Measurements from ENCODE around the gene IPO8.
"Not testable (repeated sequence)": the region's sequence is repeated elsewhere in the genome, so short reads cannot be mapped to it uniquely, and the experiment has no call there.

The IPO8 gene

GRCh38 chr12:30624009-30624408 lies 71.7 kb downstream of the IPO8 start:
- Histone ChIP-seq H3K27me3 (no peaks in the 10 kb centered on the region), H3K4me3 (ENCODE audit: low read depth, low read length) (no peak overlapping the region), H3K36me3 (no peaks in the 10 kb centered on the region; the same call in none of the 2 replicates), H3K4me1 (no peaks in the 10 kb centered on the region), H3K9me3 (no peaks in the 10 kb centered on the region)
- no peak for DNase-seq
- no peak for TF ChIP-seq CTCF (IDR thresholded peaks at IDR 0.05; ENCODE audit: low read depth, low read length)

GRCh38 chr12:30622509-30622908 lies 73.2 kb downstream of the IPO8 start:
- no peaks in the 10 kb centered on the region for H3K4me1 ChIP-seq
- H3K4me3 ChIP-seq (ENCODE audit: low read depth, low read length) = no peak overlapping the region
- H3K9me3 ChIP-seq = no peaks in the 10 kb centered on the region
- no peaks in the 10 kb centered on the region for H3K27me3 ChIP-seq
- no peaks in the 10 kb centered on the region; the same call in 1 of the 2 replicates for H3K36me3 ChIP-seq
- no peak for DNase-seq
- no peak for TF ChIP-seq CTCF (IDR thresholded peaks at IDR 0.05; ENCODE audit: low read depth, low read length)

- H3K9me3 ChIP-seq, H3K4me1 ChIP-seq: not testable (repeated sequence)
Observed at GRCh38 chr12:30621663-30622241, 73.9 kb downstream of the IPO8 start.

GRCh38 chr12:30617346-30618016 lies 78.2 kb downstream of the IPO8 start:
- H3K4me3 ChIP-seq (ENCODE audit: low read depth, low read length) = no peak overlapping the region
- H3K27me3 ChIP-seq = no peaks in the 10 kb centered on the region
- H3K9me3 ChIP-seq = no peaks in the 10 kb centered on the region
- no peak for DNase-seq
- TF ChIP-seq CTCF (IDR thresholded peaks at IDR 0.05; ENCODE audit: low read depth, low read length) = no peak
- H3K36me3 ChIP-seq = no peaks in the 10 kb centered on the region
- H3K4me1 ChIP-seq = no peaks in the 10 kb centered on the region

More at GRCh38 chr12:30621663-30622241, 73.9 kb downstream of the IPO8 start:
- H3K4me3 ChIP-seq (ENCODE audit: low read depth, low read length); H3K27me3 ChIP-seq; DNase-seq; H3K36me3 ChIP-seq: not testable (repeated sequence)

- DNase-seq = no peak
- no peaks in the 10 kb centered on the region for H3K36me3 ChIP-seq
- H3K27me3 ChIP-seq = no peaks in the 10 kb centered on the region
- H3K4me3 ChIP-seq (ENCODE audit: low read depth, low read length) = no peak overlapping the region
- TF ChIP-seq CTCF (IDR thresholded peaks at IDR 0.05; ENCODE audit: low read depth, low read length) = no peak
- no peaks in the 10 kb centered on the region for H3K9me3 ChIP-seq
- no peaks in the 10 kb centered on the region for H3K4me1 ChIP-seq
Observed at GRCh38 chr12:30614031-30614430, 81.6 kb downstream of the IPO8 start.

- DNase-seq = no peak
- Histone ChIP-seq H3K27me3 (no peaks in the 10 kb centered on the region), H3K36me3 (no peaks in the 10 kb centered on the region), H3K4me1 (no peaks in the 10 kb centered on the region), H3K4me3 (ENCODE audit: low read depth, low read length) (no peak overlapping the region), H3K9me3 (no peaks in the 10 kb centered on the region)
- TF ChIP-seq CTCF (IDR thresholded peaks at IDR 0.05; ENCODE audit: low read depth, low read length) = no peak
Observed at GRCh38 chr12:30613119-30613830, 82.4 kb downstream of the IPO8 start.
